ENCODE results near the gene SLC6A6.
A peak's percentile ranks its signal among the peaks of the same experiment; 100 is the strongest.

The SLC6A6 gene

GRCh38 chr3:14415501-14415900 lies 13.1 kb downstream of the SLC6A6 start:
- no peak for DNase-seq

- no peak for DNase-seq
Observed at GRCh38 chr3:14416453-14416852, 14.0 kb downstream of the SLC6A6 start.

GRCh38 chr3:14418296-14419250 lies 16.2 kb downstream of the SLC6A6 start:
- DNase-seq, result no peak

GRCh38 chr3:14422016-14422963 lies 19.9 kb downstream of the SLC6A6 start:
- no peak for DNase-seq

GRCh38 chr3:14423197-14423743 lies 20.9 kb downstream of the SLC6A6 start:
- no peak for DNase-seq

- DNase-seq, result no peak
Observed at GRCh38 chr3:14423963-14424362, 21.6 kb downstream of the SLC6A6 start.

- no peak for DNase-seq
Observed at GRCh38 chr3:14424711-14425580, 22.5 kb downstream of the SLC6A6 start.

GRCh38 chr3:14425581-14426304 lies 23.3 kb downstream of the SLC6A6 start:
- no peak for DNase-seq

GRCh38 chr3:14426305-14426620 lies 23.9 kb downstream of the SLC6A6 start:
- no peak for DNase-seq

- DNase-seq, result peak in 2 of 56 donors; percentile 17 to 58
Observed at GRCh38 chr3:14428087-14429033, 26.0 kb downstream of the SLC6A6 start.

- DNase-seq, result peak in 4 of 56 donors; percentile 12 to 40 (median 22)
Observed at GRCh38 chr3:14429237-14429636, 26.8 kb downstream of the SLC6A6 start.

- no peak for DNase-seq
Observed at GRCh38 chr3:14429640-14430039, 27.2 kb downstream of the SLC6A6 start.

GRCh38 chr3:14430053-14430452 lies 27.6 kb downstream of the SLC6A6 start:
- DNase-seq, result no peak

GRCh38 chr3:14430706-14431451 lies 28.5 kb downstream of the SLC6A6 start:
- peak in 8 of 56 donors; percentile 19 to 35 (median 29) for DNase-seq

GRCh38 chr3:14431452-14431916 lies 29.1 kb downstream of the SLC6A6 start:
- DNase-seq, result no peak

- DNase-seq, result peak in 54 of 56 donors; percentile 25 to 93 (median 76)
Observed at GRCh38 chr3:14431917-14432834, 29.8 kb downstream of the SLC6A6 start.

GRCh38 chr3:14433106-14433505 lies 30.7 kb downstream of the SLC6A6 start:
- no peak for DNase-seq

Data from nucleus accumbens (tissue), 56 donors.